Measurements from ENCODE around the gene ZBTB21.

The ZBTB21 gene

DNA sequence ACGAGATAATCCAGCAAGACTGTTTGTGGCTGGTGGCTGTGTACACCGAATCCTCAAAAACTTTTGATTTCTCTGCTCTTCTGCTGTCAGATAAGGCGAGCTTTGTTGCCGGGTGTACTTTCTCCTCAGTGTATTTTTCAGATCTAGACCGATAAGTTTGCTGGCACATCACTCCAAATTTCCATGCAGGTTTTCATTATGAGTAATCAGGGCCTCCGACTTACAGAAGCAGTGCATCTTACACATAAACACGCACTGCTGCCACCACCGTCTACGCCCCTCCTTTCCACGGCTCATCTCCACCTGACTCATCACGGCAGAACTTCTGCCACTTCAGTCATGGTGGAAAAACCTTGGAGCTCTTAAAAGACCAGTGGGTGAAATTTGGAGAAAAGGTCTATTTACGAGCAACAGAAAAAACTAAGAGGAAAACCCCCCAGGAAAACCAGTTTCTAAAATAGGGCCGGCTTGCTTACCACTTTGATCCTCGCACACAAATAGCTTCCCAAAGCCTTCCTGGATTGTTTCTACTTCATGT is 7.7 kb downstream of the ZBTB21 start:
- Histone ChIP-seq H3K9me2 (replicated peaks; ENCODE audit: insufficient read depth, low read length) (no peaks in the 10 kb centered on the region), H3K27me3 (replicated peaks; ENCODE audit: insufficient read depth, low read length) (no peaks in the 10 kb centered on the region), H3K79me2 (ENCODE audit: low read length) (peaks cover 98% of the 10 kb centered on the region), H3K4me3 (ENCODE audit: low read length) (no peak overlapping the region), H3K27ac (ENCODE audit: low read length) (no peak overlapping the region), H3K9ac (ENCODE audit: low read length) (no peak overlapping the region), H3K36me3 (replicated peaks; ENCODE audit: insufficient read depth, low read length) (peaks cover 15% of the 10 kb centered on the region; the same call in 1 of the 2 replicates), H3K9me3 (replicated peaks; ENCODE audit: insufficient read depth, low read length) (no peaks in the 10 kb centered on the region), H3F3A (ENCODE audit: insufficient read depth, low read length) (no peaks in the 10 kb centered on the region), H3K4me1 (ENCODE audit: low read length) (no peaks in the 10 kb centered on the region), H4K20me1 (ENCODE audit: insufficient read depth, low read length) (no peaks in the 10 kb centered on the region), H2AFZ (ENCODE audit: low read length) (no peak overlapping the region), H3K4me2 (ENCODE audit: low read depth, low read length) (no peak overlapping the region)
- no peak for DNase-seq
- TF ChIP-seq EZH2phosphoT487 (IDR thresholded peaks at IDR 0.05; ENCODE audit: low read length) (no peak), CTCF (IDR thresholded peaks at IDR 0.05; ENCODE audit: low read length) (no peak), EZH2 (optimal IDR thresholded peaks at IDR 0.05; ENCODE audit: low read depth, low read length) (no peak)

DNA sequence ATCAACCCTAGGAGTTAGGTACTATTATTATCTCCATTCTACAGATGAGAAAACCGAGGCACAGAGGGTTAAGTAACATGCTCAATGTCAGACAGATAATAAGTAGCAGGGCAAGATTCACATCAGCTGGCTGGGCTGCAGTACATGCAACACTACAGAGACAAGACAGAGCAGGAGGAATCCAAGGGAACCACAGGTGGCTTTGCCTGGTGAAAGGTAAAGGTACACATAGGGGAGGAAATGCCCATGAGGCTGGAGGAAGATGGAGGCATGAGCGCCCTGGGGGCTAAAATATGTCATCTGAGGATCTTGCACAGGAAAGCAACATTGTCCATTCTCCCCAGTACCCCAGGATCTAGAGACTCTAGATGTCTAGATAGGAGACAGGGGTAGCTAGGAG is 8.4 kb downstream of the ZBTB21 start:
- Histone ChIP-seq H3K27me3 (replicated peaks; ENCODE audit: insufficient read depth, low read length) (no peaks in the 10 kb centered on the region), H4K20me1 (ENCODE audit: insufficient read depth, low read length) (no peaks in the 10 kb centered on the region), H3K9me3 (replicated peaks; ENCODE audit: insufficient read depth, low read length) (no peaks in the 10 kb centered on the region), H3K9ac (ENCODE audit: low read length) (no peak overlapping the region), H3K79me2 (ENCODE audit: low read length) (peaks cover 93% of the 10 kb centered on the region), H3K4me2 (ENCODE audit: low read depth, low read length) (no peak overlapping the region), H3K27ac (ENCODE audit: low read length) (no peak overlapping the region), H3K4me3 (ENCODE audit: low read length) (no peak overlapping the region), H3K9me2 (replicated peaks; ENCODE audit: insufficient read depth, low read length) (no peaks in the 10 kb centered on the region), H3K4me1 (ENCODE audit: low read length) (no peaks in the 10 kb centered on the region), H2AFZ (ENCODE audit: low read length) (no peak overlapping the region), H3K36me3 (replicated peaks; ENCODE audit: insufficient read depth, low read length) (peaks cover 15% of the 10 kb centered on the region; the same call in 1 of the 2 replicates), H3F3A (ENCODE audit: insufficient read depth, low read length) (no peaks in the 10 kb centered on the region)
- DNase-seq, result no peak
- TF ChIP-seq CTCF (IDR thresholded peaks at IDR 0.05; ENCODE audit: low read length) (no peak), EZH2phosphoT487 (IDR thresholded peaks at IDR 0.05; ENCODE audit: low read length) (no peak), EZH2 (optimal IDR thresholded peaks at IDR 0.05; ENCODE audit: low read depth, low read length) (no peak)

- Histone ChIP-seq H4K20me1 (ENCODE audit: insufficient read depth, low read length) (no peaks in the 10 kb centered on the region), H3K9me3 (replicated peaks; ENCODE audit: insufficient read depth, low read length) (no peaks in the 10 kb centered on the region), H3K27me3 (replicated peaks; ENCODE audit: insufficient read depth, low read length) (no peaks in the 10 kb centered on the region), H3K36me3 (replicated peaks; ENCODE audit: insufficient read depth, low read length) (peaks cover 15% of the 10 kb centered on the region; the same call in 1 of the 2 replicates), H3K9ac (ENCODE audit: low read length) (no peak overlapping the region), H3K79me2 (ENCODE audit: low read length) (peaks cover 93% of the 10 kb centered on the region), H3K27ac (ENCODE audit: low read length) (no peak overlapping the region), H3K4me1 (ENCODE audit: low read length) (no peaks in the 10 kb centered on the region), H3K4me3 (ENCODE audit: low read length) (no peak overlapping the region), H3K4me2 (ENCODE audit: low read depth, low read length) (no peak overlapping the region), H2AFZ (ENCODE audit: low read length) (no peak overlapping the region), H3F3A (ENCODE audit: insufficient read depth, low read length) (no peaks in the 10 kb centered on the region), H3K9me2 (replicated peaks; ENCODE audit: insufficient read depth, low read length) (no peaks in the 10 kb centered on the region)
- no peak for DNase-seq
- TF ChIP-seq EZH2 (optimal IDR thresholded peaks at IDR 0.05; ENCODE audit: low read depth, low read length), result no peak
- no peak for TF ChIP-seq EZH2phosphoT487 (IDR thresholded peaks at IDR 0.05; ENCODE audit: low read length)
- no peak for TF ChIP-seq CTCF (IDR thresholded peaks at IDR 0.05; ENCODE audit: low read length)
Measured at GRCh38 chr21:42000908-42001307, 9.3 kb downstream of the ZBTB21 start.

Measured in MM.1S (cell line).